NCI-H2029 (cell line): Measurements from ENCODE around the gene ZNF726.
"Not testable (repeated sequence)": the region's sequence is repeated elsewhere in the genome, so short reads cannot be mapped to it uniquely, and the experiment has no call there.

Experiments
- DNase-seq: peaks from one replicate; lab custom pipeline; 2025; lab: John Stamatoyannopoulos, UW

Gene ZNF726

GRCh38 chr19:23946569-23946968 lies 31.9 kb downstream of the ZNF726 start:
- no peak for DNase-seq

GRCh38 chr19:23949611-23950010 lies 34.9 kb downstream of the ZNF726 start:
- DNase-seq: no peak

DNA sequence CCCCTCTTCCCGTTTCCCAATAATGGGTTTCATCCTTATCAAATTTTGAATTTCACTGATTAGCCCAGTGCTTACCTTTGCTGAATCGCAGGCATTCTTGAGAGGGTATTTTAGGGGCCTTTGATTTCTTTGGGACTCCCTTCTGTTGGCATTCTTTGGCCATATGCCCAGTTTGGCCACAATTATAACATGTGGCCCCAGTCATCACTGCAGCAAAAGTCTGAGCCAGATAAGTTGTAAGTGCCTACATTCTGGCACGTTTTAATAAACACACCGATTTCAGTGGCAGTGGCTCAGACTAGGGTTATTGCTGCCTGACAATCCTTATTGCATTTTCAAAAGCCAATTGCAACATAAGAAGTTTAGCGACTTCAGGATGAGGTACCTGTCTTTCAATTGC lies 41.4 kb downstream of the ZNF726 start:
- DNase-seq: no peak

- DNase-seq: peak; percentile 17
Observed at GRCh38 chr19:23957660-23958281, 43.1 kb downstream of the ZNF726 start.

GRCh38 chr19:23963396-23963795 lies 48.7 kb downstream of the ZNF726 start:
- not testable (repeated sequence) for DNase-seq

DNA sequence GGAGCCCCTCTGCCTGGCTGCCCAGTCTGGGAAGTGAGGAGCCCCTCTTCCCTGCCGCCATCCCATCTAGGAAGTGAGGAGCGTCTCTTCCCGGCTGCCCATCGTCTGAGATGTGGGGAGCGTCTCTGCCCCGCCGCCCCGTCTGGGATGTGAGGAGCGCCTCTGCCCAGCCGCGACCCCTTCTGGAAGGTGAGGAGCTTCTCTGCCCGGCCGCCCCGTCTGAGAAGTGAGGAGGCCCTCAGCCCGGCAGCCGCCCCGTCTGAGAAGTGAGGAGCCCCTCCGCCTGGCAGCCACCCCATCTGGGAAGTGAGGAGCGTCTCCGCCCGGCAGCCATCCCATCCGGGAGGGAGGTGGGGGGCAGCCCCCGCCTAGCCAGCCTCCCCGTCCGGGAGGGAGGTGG lies 49.2 kb downstream of the ZNF726 start:
- not testable (repeated sequence) for DNase-seq

- DNase-seq: not testable (repeated sequence)
Observed at GRCh38 chr19:23964334-23964733, 49.6 kb downstream of the ZNF726 start.

DNA sequence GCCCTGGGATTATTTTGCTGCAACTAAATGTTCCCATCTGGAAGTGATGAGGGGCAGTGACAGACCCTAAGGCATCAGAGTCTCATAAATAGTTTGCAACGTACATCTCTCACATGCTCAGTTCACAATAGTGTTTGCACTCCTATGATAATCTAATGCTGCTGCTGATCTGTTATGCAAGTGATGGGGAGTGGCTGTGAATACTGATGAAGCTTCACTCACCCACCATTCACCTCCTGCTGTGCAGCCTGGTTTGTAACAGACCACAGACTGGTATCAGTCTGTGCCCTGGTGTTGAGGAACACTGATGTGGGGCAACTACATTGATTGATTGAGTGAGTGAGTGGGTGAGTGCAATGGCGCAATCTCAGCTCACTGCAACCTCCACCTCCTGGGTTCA lies 54.9 kb downstream of the ZNF726 start:
- DNase-seq: no peak

DNA sequence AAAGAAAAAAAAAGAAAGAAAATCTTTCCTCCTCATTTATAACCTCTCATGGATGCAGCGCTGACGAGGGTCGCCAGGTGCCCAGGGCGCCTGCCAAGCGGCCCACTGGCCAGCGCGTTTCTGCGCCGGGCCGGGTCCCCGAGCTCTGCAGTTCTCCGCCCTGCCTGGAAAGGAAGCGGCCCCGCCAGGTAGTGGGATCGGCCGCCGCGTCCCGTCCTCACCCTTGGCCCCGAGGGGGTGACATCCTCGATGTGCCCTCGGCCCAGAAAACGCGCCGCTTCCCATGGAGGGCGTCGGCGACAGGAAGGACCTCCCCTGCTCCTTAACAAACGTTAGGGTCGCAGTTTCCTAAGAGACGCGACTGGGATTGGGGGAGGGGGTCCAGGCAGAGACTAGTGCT lies 56.9 kb downstream of the ZNF726 start:
- DNase-seq: no peak

DNA sequence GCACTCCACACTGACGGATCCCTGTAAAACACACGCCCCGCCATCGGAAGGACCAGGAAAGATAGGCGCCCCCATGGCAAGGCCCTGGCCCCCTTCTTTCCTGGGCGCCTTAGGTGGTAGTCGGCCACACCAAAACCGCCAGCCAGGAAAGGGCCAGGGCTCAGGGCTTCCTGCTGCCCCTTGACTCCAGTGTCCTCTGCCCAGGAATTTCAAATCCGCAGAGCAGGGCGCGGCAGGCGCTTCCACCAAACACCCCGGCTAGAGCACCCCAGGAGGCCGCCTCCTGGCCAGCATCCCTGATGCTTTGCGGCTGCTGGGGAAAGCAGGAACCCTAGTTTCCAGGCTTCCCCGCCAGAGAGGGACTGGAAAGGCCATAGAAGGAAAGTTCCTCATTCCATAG lies 57.5 kb downstream of the ZNF726 start:
- no peak for DNase-seq

DNA sequence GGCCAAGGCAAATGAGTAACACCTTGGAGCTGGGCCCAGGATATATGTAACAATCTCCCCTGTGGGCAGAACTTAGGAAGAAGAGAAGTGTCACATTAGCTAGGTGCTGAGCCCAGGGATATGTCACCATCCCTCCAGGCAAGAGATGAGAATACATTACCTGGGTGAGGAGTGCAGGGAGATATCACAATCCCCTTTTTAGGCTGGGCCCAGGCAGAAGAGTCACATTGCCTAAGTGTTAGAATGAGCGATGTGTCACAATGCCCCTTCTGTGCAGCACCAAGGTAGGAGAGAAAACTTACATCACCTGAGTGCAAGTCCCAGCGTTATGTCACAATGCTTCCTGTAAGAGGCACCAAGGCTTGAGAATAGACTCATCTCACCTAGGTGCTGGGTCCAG lies 60.3 kb downstream of the ZNF726 start:
- no peak for DNase-seq

- not testable (repeated sequence) for DNase-seq
Observed at GRCh38 chr19:23976631-23977030, 61.9 kb downstream of the ZNF726 start.

- DNase-seq: not testable (repeated sequence)
Observed at GRCh38 chr19:23977256-23977655, 62.6 kb downstream of the ZNF726 start.

DNA sequence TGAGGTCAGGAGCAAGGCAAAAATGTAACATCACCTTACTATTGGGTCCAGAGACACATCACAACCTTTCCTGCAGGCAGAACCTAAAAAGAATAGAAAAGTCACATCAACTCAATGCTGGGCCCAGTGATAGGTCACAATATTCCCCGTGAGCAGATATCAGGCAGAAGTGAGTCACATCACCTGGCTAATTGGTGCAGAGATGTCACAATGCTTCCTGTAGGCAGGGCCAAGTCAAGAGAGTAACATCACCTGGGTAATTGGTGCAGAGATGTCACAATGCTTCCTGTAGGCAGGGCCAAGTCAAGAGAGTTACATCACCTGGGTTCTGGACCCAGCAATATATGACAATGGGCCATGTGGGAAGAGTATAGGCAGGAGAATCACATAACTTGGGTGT lies 63.4 kb downstream of the ZNF726 start:
- peak; percentile 19 for DNase-seq

GRCh38 chr19:23980805-23981204 lies 66.1 kb downstream of the ZNF726 start:
- DNase-seq: no peak

DNA sequence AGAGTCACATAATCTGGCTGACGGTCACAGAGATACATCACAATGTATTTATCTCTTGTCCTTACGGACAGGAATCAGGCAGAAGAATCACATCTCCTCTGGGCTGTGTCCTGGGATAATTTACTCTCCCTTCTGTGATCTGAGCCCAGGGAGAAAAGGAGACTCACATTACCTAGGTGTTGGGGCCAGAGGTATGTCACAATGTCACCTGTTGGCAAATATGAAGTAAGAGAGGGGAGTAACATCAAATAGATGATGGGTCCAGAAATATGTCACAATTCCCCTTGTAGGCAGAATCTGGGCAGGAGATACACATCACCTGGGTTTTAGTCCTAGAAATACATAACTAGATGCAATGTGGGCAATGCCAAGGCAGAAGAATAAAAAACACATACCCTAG lies 67.2 kb downstream of the ZNF726 start:
- DNase-seq: no peak

DNA sequence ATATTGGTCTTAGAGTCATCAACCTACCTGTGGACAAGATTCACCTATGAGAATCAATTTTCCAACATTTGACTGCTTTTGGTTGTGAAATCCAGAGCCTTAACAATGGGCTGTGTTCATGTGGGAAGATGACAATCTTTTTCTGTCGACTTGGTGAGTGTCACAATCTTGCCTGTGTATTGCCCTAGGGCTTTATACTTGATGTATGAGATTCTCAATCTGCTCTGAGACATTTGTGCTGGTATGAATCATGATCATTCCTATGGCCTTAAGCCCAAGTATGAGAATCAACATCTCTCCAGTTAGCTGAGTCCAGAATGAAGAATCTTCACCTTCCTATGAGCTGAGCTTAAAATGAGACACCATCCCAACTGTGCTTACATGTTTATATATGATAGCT lies 68.7 kb downstream of the ZNF726 start:
- DNase-seq: no peak
